H9 (cell line): ENCODE measurements around the gene WSCD2. TPM values are rescaled to one million over a fixed set of nuclear protein-coding genes. Genes with fewer than 3 reads are reported as not detected.

Experiments used
- DNase-seq: peaks from one replicate; pipeline ENCODE4 v3.0.0-alpha.2; 2017
- H2AFZ ChIP-seq: one replicate; pipeline ENCODE4 v1.6.1; 2013; ENCODE audit warnings: mild to moderate bottlenecking, low read length, control low read depth, moderate library complexity
- H2AK5ac ChIP-seq: 2 replicates; pipeline ENCODE4 v1.6.1; 2013; ENCODE audit warnings: low read length, control low read depth, mixed read lengths; ENCODE audit not compliant: insufficient read length
- H2BK120ac ChIP-seq: one replicate; pipeline ENCODE4 v1.6.1; 2013; ENCODE audit warnings: low read depth, mild to moderate bottlenecking, low read length, control low read depth, inconsistent platforms; ENCODE audit not compliant: poor library complexity, severe bottlenecking
- H2BK12ac ChIP-seq: 2 replicates; pipeline ENCODE4 v1.6.1; 2013; ENCODE audit warnings: low read length, control low read depth, mixed read lengths, low read depth; ENCODE audit not compliant: insufficient read length
- H2BK15ac ChIP-seq: 2 replicates; pipeline ENCODE4 v1.6.1; 2013; ENCODE audit warnings: low read depth, low read length, control low read depth
- H2BK20ac ChIP-seq: one replicate; pipeline ENCODE4 v1.6.1; 2013; ENCODE audit warnings: low read depth, mild to moderate bottlenecking, low read length, control low read depth, inconsistent platforms; ENCODE audit not compliant: poor library complexity, severe bottlenecking
- H2BK5ac ChIP-seq: 2 replicates; pipeline ENCODE4 v1.6.1; 2013; ENCODE audit warnings: low read length, control low read depth, mixed read lengths; ENCODE audit not compliant: insufficient read length
- H3K14ac ChIP-seq: 2 replicates; pipeline ENCODE4 v1.6.1; 2013; ENCODE audit warnings: low read length, control low read depth; ENCODE audit not compliant: insufficient read depth
- H3K18ac ChIP-seq: 2 replicates; pipeline ENCODE4 v1.6.1; 2013; ENCODE audit warnings: low read depth, mild to moderate bottlenecking, mixed read lengths, low read length, control low read depth; ENCODE audit not compliant: insufficient read length
- H3K23ac ChIP-seq: 2 replicates; pipeline ENCODE4 v1.6.1; 2013; ENCODE audit warnings: low read length, control low read depth, mixed read lengths, low read depth; ENCODE audit not compliant: insufficient read length
- H3K23me2 ChIP-seq: 2 replicates; pipeline ENCODE4 v1.6.1; 2013; ENCODE audit warnings: low read depth, mild to moderate bottlenecking, mixed read lengths, low read length, control low read depth; ENCODE audit not compliant: insufficient read length, poor library complexity, severe bottlenecking
- H3K27ac ChIP-seq: 2 replicates; pipeline ENCODE4 v1.5.1; 2013; ENCODE audit warnings: low read length, control low read depth, mixed read lengths, low read depth; ENCODE audit not compliant: insufficient read length
- H3K27me3 ChIP-seq: 2 replicates; pipeline ENCODE4 v1.6.1; 2013; ENCODE audit warnings: low read length, control low read depth, inconsistent platforms; ENCODE audit not compliant: insufficient read depth
- H3K4ac ChIP-seq: 2 replicates; pipeline ENCODE4 v1.6.1; 2013; ENCODE audit warnings: low read depth, mild to moderate bottlenecking, control low read depth, inconsistent platforms, low read length, moderate library complexity
- H3K4me1 ChIP-seq: 2 replicates; pipeline ENCODE4 v1.6.1; 2013; ENCODE audit warnings: low read length, control low read depth, inconsistent platforms; ENCODE audit not compliant: insufficient read depth
- H3K4me2 ChIP-seq: 2 replicates; pipeline ENCODE4 v1.6.1; 2013; ENCODE audit warnings: low read length, control low read depth, mixed read lengths; ENCODE audit not compliant: insufficient read length, insufficient read depth
- H3K56ac ChIP-seq: 2 replicates; pipeline ENCODE4 v1.6.1; 2013; ENCODE audit warnings: low read depth, mild to moderate bottlenecking, mixed read lengths, low read length, control low read depth; ENCODE audit not compliant: insufficient read length
- H3K79me1 ChIP-seq: 2 replicates; pipeline ENCODE4 v1.6.1; 2013; ENCODE audit warnings: low read depth, mild to moderate bottlenecking, moderate library complexity, low read length, control low read depth, inconsistent platforms; ENCODE audit not compliant: insufficient read depth, poor library complexity, severe bottlenecking
- H3K79me2 ChIP-seq: 2 replicates; pipeline ENCODE4 v1.6.1; 2013; ENCODE audit warnings: low read length, control low read depth, inconsistent platforms; ENCODE audit not compliant: insufficient read depth
- H3K9ac ChIP-seq: 2 replicates; pipeline ENCODE4 v1.6.1; 2013; ENCODE audit warnings: low read length, control low read depth, mixed read lengths; ENCODE audit not compliant: insufficient read length; ENCODE audit errors: extremely low read depth
- H3K9me3 ChIP-seq: one replicate; pipeline ENCODE4 v1.6.1; 2013; ENCODE audit warnings: low read depth, low read length, inconsistent platforms; ENCODE audit not compliant: control insufficient read depth
- H3T11ph ChIP-seq: one replicate; pipeline ENCODE4 v1.6.1; 2013; ENCODE audit warnings: mild to moderate bottlenecking, low read length, control low read depth, inconsistent platforms
- H4K20me1 ChIP-seq: one replicate; pipeline ENCODE4 v1.6.1; 2013; ENCODE audit not compliant: control insufficient read depth, insufficient read length, insufficient read depth
- H4K5ac ChIP-seq: 2 replicates; pipeline ENCODE4 v1.6.1; 2013; ENCODE audit warnings: low read depth, mild to moderate bottlenecking, mixed read lengths, low read length, control low read depth; ENCODE audit not compliant: insufficient read length
- H4K8ac ChIP-seq: replicated peaks from 2 replicates; pipeline ENCODE4 v1.6.1; 2013; ENCODE audit warnings: low read length, control low read depth, mixed read lengths, low read depth; ENCODE audit not compliant: insufficient read length
- H4K91ac ChIP-seq: 2 replicates; pipeline ENCODE4 v1.6.1; 2013; ENCODE audit warnings: low read depth, mild to moderate bottlenecking, moderate library complexity, mixed read lengths, low read length, control low read depth; ENCODE audit not compliant: insufficient read length
- H3K27ac Mint-ChIP-seq, 3 experiments: 2 replicates in 2 of 3; 3 replicates in 1 of 3; pipeline ENCODE4 v1.8.0; 2020 to 2021; ENCODE audit warnings: mixed read lengths in 3 of 3, mild to moderate bottlenecking in 1 of 3, moderate library complexity in 1 of 3
- H3K27me3 Mint-ChIP-seq: 2 replicates; pipeline ENCODE4 v1.8.0; 2021; ENCODE audit warnings: low read depth, mild to moderate bottlenecking, moderate library complexity, mixed read lengths
- H3K36me3 Mint-ChIP-seq, 3 experiments: 2 replicates in 2 of 3; 3 replicates in 1 of 3; pipeline ENCODE4 v1.8.0; 2020 to 2021; ENCODE audit warnings: low read depth in 3 of 3, mixed read lengths in 3 of 3; ENCODE audit not compliant: insufficient read depth in 1 of 3
- H3K4me1 Mint-ChIP-seq, 2 experiments: 2 replicates each; pipeline ENCODE4 v1.8.0; 2020; ENCODE audit warnings: mixed read lengths in 2 of 2
- H3K4me3 Mint-ChIP-seq, 2 experiments: 2 replicates in 1 of 2; 3 replicates in 1 of 2; pipeline ENCODE4 v1.8.0; 2020 to 2021; ENCODE audit warnings: mild to moderate bottlenecking in 2 of 2, mixed read lengths in 2 of 2, moderate library complexity in 1 of 2
- H3K9me3 Mint-ChIP-seq, 2 experiments: 2 replicates in 1 of 2; 3 replicates in 1 of 2; pipeline ENCODE4 v1.8.0; 2020; ENCODE audit warnings: mild to moderate bottlenecking in 2 of 2, mixed read lengths in 2 of 2, moderate library complexity in 1 of 2
- CTCF ChIP-seq: fragments of 200-600 bp; sonication (generic); conservative IDR thresholded peaks from 3 replicates; pipeline ENCODE4 v1.8.0; 2021; ENCODE audit warnings: antibody characterized with exemption, mild to moderate bottlenecking
- WGBS: extraction: QIAGEN DNeasy Blood & Tissue Kit; methylation state at CpG from one replicate; pipeline ENCODE4 v1.1.7; 2013; ENCODE audit warnings: missing lambda C conversion rate, low lambda C conversion rate, mixed read lengths; ENCODE audit not compliant: insufficient read length; ENCODE audit errors: extremely low coverage; 5-methylcytosine and 5-hydroxymethylcytosine counted together
- total RNA-seq: library from RNA; stranded (reverse); gene quantifications from 2 replicates; pipeline ENCODE4 v1.2.1, GENCODE V29; 2021

Gene WSCD2
- total RNA-seq, 1 experiment from 2014 or later, result 0.92 TPM

GRCh38 chr12:108179305-108179704 lies 50.2 kb downstream of the WSCD2 start:
- Histone ChIP-seq H3K9me3 (no peaks in the 10 kb centered on the region), H3T11ph (no peak overlapping the region), H2BK20ac (no peak overlapping the region), H3K9ac (no peak overlapping the region), H3K4me2 (no peak overlapping the region), H4K20me1 (no peaks in the 10 kb centered on the region), H3K79me1 (no peaks in the 10 kb centered on the region), H3K27me3 (no peaks in the 10 kb centered on the region), H3K18ac (no peak overlapping the region), H3K4ac (no peak overlapping the region), H3K14ac (no peak overlapping the region), H4K91ac (no peak overlapping the region), H4K5ac (no peak overlapping the region), H4K8ac (no peak overlapping the region), H3K27ac (no peak overlapping the region), H3K79me2 (no peaks in the 10 kb centered on the region), H2BK5ac (no peak overlapping the region), H2BK120ac (no peak overlapping the region), H2BK12ac (no peak overlapping the region), H3K4me1 (peaks cover 5% of the 10 kb centered on the region; the same call in 1 of the 2 replicates), H3K23ac (no peak overlapping the region), H3K23me2 (no peaks in the 10 kb centered on the region), H2BK15ac (no peak overlapping the region), H3K56ac (no peak overlapping the region), H2AK5ac (no peak overlapping the region), H2AFZ (no peak overlapping the region)
- WGBS, result no CpG with 5 or more reads among the region's 2 CpGs
- H3K27ac Mint-ChIP-seq, result no peak overlapping the region; a peak in 1 of 7 replicates
- peaks cover 11 to 13% of the 10 kb centered on the region in 2 experiments; a peak in 4 of 5 replicates for H3K9me3 Mint-ChIP-seq
- peaks cover 3 to 19% (median 5%) of the 10 kb centered on the region in 3 experiments; a peak in 5 of 7 replicates for H3K36me3 Mint-ChIP-seq
- no peak for TF ChIP-seq CTCF
- H3K4me1 Mint-ChIP-seq, result peaks cover 42 to 53% of the 10 kb centered on the region in 2 experiments
- H3K4me3 Mint-ChIP-seq, result no peak overlapping the region
- no peaks in the 10 kb centered on the region; the same call in 1 of the 2 replicates for H3K27me3 Mint-ChIP-seq
- no peak for DNase-seq
